ENCODE data around the gene TUBB4B. TPM values are rescaled to one million over a fixed set of nuclear protein-coding genes. Genes with fewer than 3 reads are reported as not detected.

TUBB4B gene
- total and polyA plus RNA-seq, 2 experiments from 2014 or later, result 334 to 389 TPM

DNA sequence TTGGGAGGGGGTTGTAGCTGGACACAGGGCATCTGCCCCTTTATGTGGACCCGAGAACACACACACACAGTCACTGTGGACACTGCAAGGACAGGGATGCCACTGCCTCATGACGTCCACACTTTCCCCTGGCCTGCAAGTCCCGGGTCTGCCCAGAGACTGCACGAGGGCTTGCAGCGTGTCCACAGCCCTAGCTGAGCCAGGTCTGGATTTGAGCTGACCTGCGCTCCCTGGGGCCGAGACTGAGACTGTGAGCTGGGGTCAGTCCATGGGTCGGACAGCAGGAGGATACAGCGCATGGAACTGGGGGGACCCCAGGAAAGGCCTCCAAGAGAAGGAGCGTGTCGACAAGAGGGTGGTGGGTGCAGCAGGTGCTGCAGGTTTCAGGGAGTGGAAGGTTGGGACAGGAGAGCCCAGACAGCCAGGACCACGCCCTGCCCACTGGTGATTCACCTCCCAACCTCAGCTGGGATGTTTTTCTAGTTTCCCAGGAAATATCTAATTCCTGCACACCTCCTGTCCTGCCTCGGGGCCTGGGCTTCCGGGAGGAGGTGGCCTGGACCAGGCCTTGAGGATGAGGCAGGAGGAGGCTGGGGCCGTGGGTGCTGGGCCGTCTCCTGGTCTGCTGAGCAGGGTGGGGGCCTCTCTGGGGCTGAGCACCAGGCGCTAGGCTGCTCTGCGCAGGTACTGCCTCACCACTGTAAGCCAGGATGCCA is 14.6 kb upstream of the TUBB4B start (continued):
- TF ChIP-seq, protein P1, sequence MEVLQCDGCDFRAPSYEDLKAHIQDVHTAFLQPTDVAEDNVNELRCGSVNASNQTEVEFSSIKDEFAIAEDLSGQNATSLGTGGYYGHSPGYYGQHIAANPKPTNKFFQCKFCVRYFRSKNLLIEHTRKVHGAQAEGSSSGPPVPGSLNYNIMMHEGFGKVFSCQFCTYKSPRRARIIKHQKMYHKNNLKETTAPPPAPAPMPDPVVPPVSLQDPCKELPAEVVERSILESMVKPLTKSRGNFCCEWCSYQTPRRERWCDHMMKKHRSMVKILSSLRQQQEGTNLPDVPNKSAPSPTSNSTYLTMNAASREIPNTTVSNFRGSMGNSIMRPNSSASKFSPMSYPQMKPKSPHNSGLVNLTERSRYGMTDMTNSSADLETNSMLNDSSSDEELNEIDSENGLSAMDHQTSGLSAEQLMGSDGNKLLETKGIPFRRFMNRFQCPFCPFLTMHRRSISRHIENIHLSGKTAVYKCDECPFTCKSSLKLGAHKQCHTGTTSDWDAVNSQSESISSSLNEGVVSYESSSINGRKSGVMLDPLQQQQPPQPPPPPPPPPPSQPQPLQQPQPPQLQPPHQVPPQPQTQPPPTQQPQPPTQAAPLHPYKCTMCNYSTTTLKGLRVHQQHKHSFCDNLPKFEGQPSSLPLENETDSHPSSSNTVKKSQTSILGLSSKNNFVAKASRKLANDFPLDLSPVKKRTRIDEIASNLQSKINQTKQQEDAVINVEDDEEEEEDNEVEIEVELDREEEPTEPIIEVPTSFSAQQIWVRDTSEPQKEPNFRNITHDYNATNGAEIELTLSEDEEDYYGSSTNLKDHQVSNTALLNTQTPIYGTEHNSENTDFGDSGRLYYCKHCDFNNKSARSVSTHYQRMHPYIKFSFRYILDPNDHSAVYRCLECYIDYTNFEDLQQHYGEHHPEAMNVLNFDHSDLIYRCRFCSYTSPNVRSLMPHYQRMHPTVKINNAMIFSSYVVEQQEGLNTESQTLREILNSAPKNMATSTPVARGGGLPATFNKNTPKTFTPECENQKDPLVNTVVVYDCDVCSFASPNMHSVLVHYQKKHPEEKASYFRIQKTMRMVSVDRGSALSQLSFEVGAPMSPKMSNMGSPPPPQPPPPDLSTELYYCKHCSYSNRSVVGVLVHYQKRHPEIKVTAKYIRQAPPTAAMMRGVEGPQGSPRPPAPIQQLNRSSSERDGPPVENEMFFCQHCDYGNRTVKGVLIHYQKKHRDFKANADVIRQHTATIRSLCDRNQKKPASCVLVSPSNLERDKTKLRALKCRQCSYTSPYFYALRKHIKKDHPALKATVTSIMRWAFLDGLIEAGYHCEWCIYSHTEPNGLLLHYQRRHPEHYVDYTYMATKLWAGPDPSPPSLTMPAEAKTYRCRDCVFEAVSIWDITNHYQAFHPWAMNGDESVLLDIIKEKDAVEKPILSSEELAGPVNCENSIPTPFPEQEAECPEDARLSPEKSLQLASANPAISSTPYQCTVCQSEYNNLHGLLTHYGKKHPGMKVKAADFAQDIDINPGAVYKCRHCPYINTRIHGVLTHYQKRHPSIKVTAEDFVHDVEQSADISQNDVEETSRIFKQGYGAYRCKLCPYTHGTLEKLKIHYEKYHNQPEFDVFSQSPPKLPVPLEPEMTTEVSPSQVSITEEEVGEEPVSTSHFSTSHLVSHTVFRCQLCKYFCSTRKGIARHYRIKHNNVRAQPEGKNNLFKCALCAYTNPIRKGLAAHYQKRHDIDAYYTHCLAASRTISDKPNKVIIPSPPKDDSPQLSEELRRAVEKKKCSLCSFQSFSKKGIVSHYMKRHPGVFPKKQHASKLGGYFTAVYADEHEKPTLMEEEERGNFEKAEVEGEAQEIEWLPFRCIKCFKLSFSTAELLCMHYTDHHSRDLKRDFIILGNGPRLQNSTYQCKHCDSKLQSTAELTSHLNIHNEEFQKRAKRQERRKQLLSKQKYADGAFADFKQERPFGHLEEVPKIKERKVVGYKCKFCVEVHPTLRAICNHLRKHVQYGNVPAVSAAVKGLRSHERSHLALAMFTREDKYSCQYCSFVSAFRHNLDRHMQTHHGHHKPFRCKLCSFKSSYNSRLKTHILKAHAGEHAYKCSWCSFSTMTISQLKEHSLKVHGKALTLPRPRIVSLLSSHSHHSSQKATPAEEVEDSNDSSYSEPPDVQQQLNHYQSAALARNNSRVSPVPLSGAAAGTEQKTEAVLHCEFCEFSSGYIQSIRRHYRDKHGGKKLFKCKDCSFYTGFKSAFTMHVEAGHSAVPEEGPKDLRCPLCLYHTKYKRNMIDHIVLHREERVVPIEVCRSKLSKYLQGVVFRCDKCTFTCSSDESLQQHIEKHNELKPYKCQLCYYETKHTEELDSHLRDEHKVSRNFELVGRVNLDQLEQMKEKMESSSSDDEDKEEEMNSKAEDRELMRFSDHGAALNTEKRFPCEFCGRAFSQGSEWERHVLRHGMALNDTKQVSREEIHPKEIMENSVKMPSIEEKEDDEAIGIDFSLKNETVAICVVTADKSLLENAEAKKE (CRISPR knock-in tag; IDR thresholded peaks at IDR 0.05), result no peak
- no peak for TF ChIP-seq NANOG (IDR thresholded peaks at IDR 0.05; ENCODE audit: borderline replicate concordance)
- TF ChIP-seq, protein P2, sequence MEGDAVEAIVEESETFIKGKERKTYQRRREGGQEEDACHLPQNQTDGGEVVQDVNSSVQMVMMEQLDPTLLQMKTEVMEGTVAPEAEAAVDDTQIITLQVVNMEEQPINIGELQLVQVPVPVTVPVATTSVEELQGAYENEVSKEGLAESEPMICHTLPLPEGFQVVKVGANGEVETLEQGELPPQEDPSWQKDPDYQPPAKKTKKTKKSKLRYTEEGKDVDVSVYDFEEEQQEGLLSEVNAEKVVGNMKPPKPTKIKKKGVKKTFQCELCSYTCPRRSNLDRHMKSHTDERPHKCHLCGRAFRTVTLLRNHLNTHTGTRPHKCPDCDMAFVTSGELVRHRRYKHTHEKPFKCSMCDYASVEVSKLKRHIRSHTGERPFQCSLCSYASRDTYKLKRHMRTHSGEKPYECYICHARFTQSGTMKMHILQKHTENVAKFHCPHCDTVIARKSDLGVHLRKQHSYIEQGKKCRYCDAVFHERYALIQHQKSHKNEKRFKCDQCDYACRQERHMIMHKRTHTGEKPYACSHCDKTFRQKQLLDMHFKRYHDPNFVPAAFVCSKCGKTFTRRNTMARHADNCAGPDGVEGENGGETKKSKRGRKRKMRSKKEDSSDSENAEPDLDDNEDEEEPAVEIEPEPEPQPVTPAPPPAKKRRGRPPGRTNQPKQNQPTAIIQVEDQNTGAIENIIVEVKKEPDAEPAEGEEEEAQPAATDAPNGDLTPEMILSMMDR (conservative IDR thresholded peaks at IDR 0.05; ENCODE audit: low read depth in 2 of 2), result no peak
- TF ChIP-seq, protein P3, sequence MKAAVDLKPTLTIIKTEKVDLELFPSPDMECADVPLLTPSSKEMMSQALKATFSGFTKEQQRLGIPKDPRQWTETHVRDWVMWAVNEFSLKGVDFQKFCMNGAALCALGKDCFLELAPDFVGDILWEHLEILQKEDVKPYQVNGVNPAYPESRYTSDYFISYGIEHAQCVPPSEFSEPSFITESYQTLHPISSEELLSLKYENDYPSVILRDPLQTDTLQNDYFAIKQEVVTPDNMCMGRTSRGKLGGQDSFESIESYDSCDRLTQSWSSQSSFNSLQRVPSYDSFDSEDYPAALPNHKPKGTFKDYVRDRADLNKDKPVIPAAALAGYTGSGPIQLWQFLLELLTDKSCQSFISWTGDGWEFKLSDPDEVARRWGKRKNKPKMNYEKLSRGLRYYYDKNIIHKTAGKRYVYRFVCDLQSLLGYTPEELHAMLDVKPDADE (IDR thresholded peaks at IDR 0.05), result no peak

Measured in GM23338 (cell line).